Hematopoietic multipotent progenitor cell treated with erythropoietin and hydrocortisone succinate and interleukin-3 and kit ligand, for 6 days (in vitro differentiated cells): ENCODE results near the gene GPC3.
"Not testable (repeated sequence)": the region's sequence is repeated elsewhere in the genome, so short reads cannot be mapped to it uniquely, and the experiment has no call there.

ENCODE experiments used
- DNase-seq: peaks from one replicate; pipeline ENCODE4 v3.0.0-alpha.2; 2015

The GPC3 gene

GRCh38 chrX:133994576-133994975, 9.2 kb upstream of the GPC3 start:
- DNase-seq: no peak

GRCh38 chrX:133992882-133993281, 7.5 kb upstream of the GPC3 start:
- DNase-seq: no peak

- no peak for DNase-seq
Observed at GRCh38 chrX:133991814-133992213, 6.4 kb upstream of the GPC3 start.

GRCh38 chrX:133991057-133991456, 5.7 kb upstream of the GPC3 start:
- not testable (repeated sequence) for DNase-seq

- no peak for DNase-seq
Observed at GRCh38 chrX:133989993-133990392, 4.6 kb upstream of the GPC3 start.

- no peak for DNase-seq
Observed at GRCh38 chrX:133989490-133989889, 4.1 kb upstream of the GPC3 start.

GRCh38 chrX:133988010-133988409, 2.6 kb upstream of the GPC3 start:
- no peak for DNase-seq

- DNase-seq: no peak
Observed at GRCh38 chrX:133987188-133987587, 1.8 kb upstream of the GPC3 start.

- DNase-seq: no peak
Observed at GRCh38 chrX:133985967-133986683, 731 bp upstream of the GPC3 start.

- DNase-seq: no peak
Observed at GRCh38 chrX:133984857-133985163, 584 bp downstream of the GPC3 start.

GRCh38 chrX:133983974-133984845, 1.2 kb downstream of the GPC3 start:
- no peak for DNase-seq

GRCh38 chrX:133983256-133983973, 2.0 kb downstream of the GPC3 start:
- DNase-seq: no peak

GRCh38 chrX:133981924-133982323, 3.5 kb downstream of the GPC3 start:
- DNase-seq: no peak

GRCh38 chrX:133980832-133981588, 4.4 kb downstream of the GPC3 start:
- no peak for DNase-seq

GRCh38 chrX:133980406-133980805, 5.0 kb downstream of the GPC3 start:
- DNase-seq: no peak

GRCh38 chrX:133979641-133980230, 5.7 kb downstream of the GPC3 start:
- no peak for DNase-seq

GRCh38 chrX:133973704-133974103, 11.7 kb downstream of the GPC3 start:
- no peak for DNase-seq

- no peak for DNase-seq
Observed at GRCh38 chrX:133972916-133973315, 12.5 kb downstream of the GPC3 start.

- DNase-seq: no peak
Observed at GRCh38 chrX:133971586-133971985, 13.8 kb downstream of the GPC3 start.

- no peak for DNase-seq
Observed at GRCh38 chrX:133970076-133970475, 15.3 kb downstream of the GPC3 start.

GRCh38 chrX:133969191-133969590, 16.2 kb downstream of the GPC3 start:
- no peak for DNase-seq

GRCh38 chrX:133968109-133968508, 17.3 kb downstream of the GPC3 start:
- no peak for DNase-seq

GRCh38 chrX:133966199-133966598, 19.2 kb downstream of the GPC3 start:
- DNase-seq: no peak
